GM23338 (cell line): ENCODE results near the gene SGCD. TPM values are rescaled to one million over a fixed set of nuclear protein-coding genes. Genes with fewer than 3 reads are reported as not detected.

Source experiments
- ATAC-seq: fragments of 200-7000 bp; cut with Tn5 transposase; 3 replicates; pipeline ENCODE4 v1.9.1; 2020
- DNase-seq: peaks from one replicate; pipeline ENCODE4 v3.0.0-alpha.2; 2015; ENCODE audit warnings: low spot score
- H2AFZ ChIP-seq: fragments of 200-600 bp; sonication (generic); 2 replicates; pipeline ENCODE4 v1.8.0; 2016; ENCODE audit warnings: antibody characterized with exemption, mild to moderate bottlenecking, moderate library complexity
- H3F3A ChIP-seq: fragments of 200-600 bp; sonication (generic); replicated peaks from 2 replicates; pipeline ENCODE4 v1.8.0; 2017; ENCODE audit warnings: antibody characterized with exemption, mixed run types, low read depth
- H3K27ac ChIP-seq: fragments of 200-600 bp; sonication (generic); 2 replicates; pipeline ENCODE4 v1.6.1; 2016; ENCODE audit warnings: low read depth
- H3K27me3 ChIP-seq: fragments of 200-600 bp; sonication (generic); 2 replicates; pipeline ENCODE4 v1.8.0; 2016; ENCODE audit warnings: mild to moderate bottlenecking, mixed run types, moderate library complexity; ENCODE audit not compliant: insufficient read depth
- H3K36me3 ChIP-seq: fragments of 200-600 bp; sonication (generic); 2 replicates; pipeline ENCODE4 v1.8.0; 2016; ENCODE audit warnings: mild to moderate bottlenecking; ENCODE audit not compliant: insufficient read depth
- H3K4me1 ChIP-seq: fragments of 200-600 bp; sonication (generic); 2 replicates; pipeline ENCODE4 v1.8.0; 2016; ENCODE audit warnings: mild to moderate bottlenecking, moderate library complexity; ENCODE audit not compliant: insufficient read depth
- H3K4me2 ChIP-seq: fragments of 200-600 bp; sonication (generic); 2 replicates; pipeline ENCODE4 v1.7.1; 2017; ENCODE audit warnings: mixed run types
- H3K4me3 ChIP-seq: fragments of 200-600 bp; sonication (generic); 2 replicates; pipeline ENCODE4 v1.6.1; 2016; ENCODE audit warnings: mixed run types
- H3K79me2 ChIP-seq: fragments of 200-600 bp; sonication (generic); replicated peaks from 2 replicates; pipeline ENCODE4 v1.8.0; 2017; ENCODE audit warnings: mild to moderate bottlenecking; ENCODE audit not compliant: insufficient read depth
- H3K9me2 ChIP-seq: fragments of 200-600 bp; sonication (generic); 2 replicates; pipeline ENCODE4 v1.8.0; 2017; ENCODE audit not compliant: insufficient read depth
- H4K20me1 ChIP-seq: fragments of 200-600 bp; sonication (generic); replicated peaks from 2 replicates; pipeline ENCODE4 v1.8.0; 2017; ENCODE audit warnings: mild to moderate bottlenecking; ENCODE audit not compliant: insufficient read depth
- H3K27ac Mint-ChIP-seq: 2 replicates; pipeline ENCODE4 v1.8.0; 2020; ENCODE audit warnings: inconsistent platforms, mild to moderate bottlenecking, moderate library complexity, mixed read lengths
- H3K27me3 Mint-ChIP-seq: 3 replicates; pipeline ENCODE4 v1.8.0; 2022; ENCODE audit warnings: low read depth, mild to moderate bottlenecking, moderate library complexity, mixed read lengths, inconsistent platforms; ENCODE audit not compliant: insufficient read depth, poor library complexity
- H3K36me3 Mint-ChIP-seq: 3 replicates; pipeline ENCODE4 v1.8.0; 2021; ENCODE audit warnings: low read depth, mild to moderate bottlenecking, inconsistent platforms, moderate library complexity, mixed read lengths
- H3K4me1 Mint-ChIP-seq: 3 replicates; pipeline ENCODE4 v1.8.0; 2020; ENCODE audit warnings: mild to moderate bottlenecking, inconsistent platforms, mixed read lengths
- H3K4me3 Mint-ChIP-seq: 3 replicates; pipeline ENCODE4 v1.8.0; 2021; ENCODE audit warnings: moderate library complexity, mild to moderate bottlenecking, inconsistent platforms, mixed read lengths
- H3K9me3 Mint-ChIP-seq: 3 replicates; pipeline ENCODE4 v1.8.0; 2020; ENCODE audit warnings: moderate library complexity, mild to moderate bottlenecking, inconsistent platforms, mixed read lengths
- CREB1 ChIP-seq: fragments of 250-450 bp; sonication (Bioruptor Pico); IDR thresholded peaks from 2 replicates; pipeline ENCODE4 v1.5.0; 2020; ENCODE audit warnings: low read depth, mild to moderate bottlenecking, moderate library complexity
- EZH2 ChIP-seq: fragments of 200-600 bp; sonication (generic); IDR thresholded peaks from one replicate; pipeline ENCODE4 v1.8.0; 2017; ENCODE audit warnings: antibody characterized with exemption, mild to moderate bottlenecking, low read depth; ENCODE audit not compliant: unreplicated experiment
- EZH2phosphoT487 ChIP-seq: fragments of 200-600 bp; sonication (generic); IDR thresholded peaks from one replicate; pipeline ENCODE4 v1.8.1; 2018; ENCODE audit warnings: antibody characterized with exemption; ENCODE audit not compliant: unreplicated experiment
- JUNB ChIP-seq: IDR thresholded peaks from one replicate; pipeline ENCODE4 v1.6.1; 2016; ENCODE audit warnings: antibody characterized with exemption; ENCODE audit not compliant: unreplicated experiment
- STAT1 ChIP-seq: IDR thresholded peaks from one replicate; pipeline ENCODE4 v1.6.1; 2016; ENCODE audit warnings: antibody characterized with exemption; ENCODE audit not compliant: unreplicated experiment
- ZNF114 ChIP-seq: fragments of 250-450 bp; sonication (Bioruptor Pico); IDR thresholded peaks from 2 replicates; pipeline ENCODE4 v1.5.0; 2020; ENCODE audit warnings: mild to moderate bottlenecking, moderate library complexity
- ZNF331 ChIP-seq: fragments of 250-450 bp; sonication (Bioruptor Pico); IDR thresholded peaks from 2 replicates; pipeline ENCODE4 v1.5.0; 2020; ENCODE audit warnings: low read depth, mild to moderate bottlenecking, moderate library complexity
- polyA plus RNA-seq: library from polyadenylated mRNA; unstranded; fragments of >200 nt; fragmentation: Nextera tagmentation; extraction: Ambion mirVana; gene quantifications from 2 replicates; pipeline ENCODE4 v1.2.1, GENCODE V29; 2016
- total RNA-seq: library from RNA; depleted of rRNA; stranded (reverse); fragments of >200 nt; shearing (Covaris generic); gene quantifications from 2 replicates; pipeline ENCODE4 v1.2.3, GENCODE V29; 2014
- TF ChIP-seq, protein P1 (sequence below), 2 experiments: fragments of 200-600 bp in 1 of 2; sonication (generic) in 1 of 2; conservative IDR thresholded peaks; 2 replicates each; pipeline versions ENCODE4 v1.5.1 to v1.6.1; 2016 to 2017; ENCODE audit warnings: antibody characterized with exemption in 2 of 2, low read depth in 2 of 2, mild to moderate bottlenecking in 2 of 2, moderate library complexity in 1 of 2
- TF ChIP-seq, protein P2 (sequence below): fragments of 250-450 bp; sonication (Bioruptor Pico); IDR thresholded peaks from 2 replicates; pipeline ENCODE4 v1.5.0; 2020; ENCODE audit warnings: mild to moderate bottlenecking, moderate library complexity
- TF ChIP-seq, protein P3 (sequence below): IDR thresholded peaks from one replicate; pipeline ENCODE4 v1.6.1; 2018; ENCODE audit warnings: antibody characterized with exemption; ENCODE audit not compliant: unreplicated experiment
- TF ChIP-seq, protein P4 (sequence below): IDR thresholded peaks from 2 replicates; pipeline ENCODE4 v1.6.1; 2016; ENCODE audit warnings: antibody characterized with exemption

The SGCD gene
- total and polyA plus RNA-seq, 2 experiments from 2014 or later, result 0.03 to 0.05 TPM

DNA sequence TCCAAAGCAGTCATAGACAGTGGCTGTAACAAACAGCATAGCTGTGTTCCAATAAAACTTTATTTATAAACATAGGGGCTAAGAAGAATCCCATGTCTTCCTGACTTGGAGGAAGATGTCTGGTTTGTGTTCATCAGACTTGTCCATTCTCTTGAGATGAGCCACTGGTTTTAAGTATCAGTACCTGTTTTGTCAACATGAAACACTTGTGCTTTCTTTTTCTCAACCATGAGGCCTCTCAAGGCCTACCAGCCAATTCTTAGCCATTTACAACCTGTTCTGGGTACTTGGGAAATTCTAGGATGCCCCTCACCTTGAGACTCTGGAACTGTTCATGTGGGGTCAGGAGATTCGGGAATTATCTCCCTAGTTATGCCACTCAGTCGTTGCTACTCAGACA lies 368.8 kb downstream of the SGCD start (continued):
- TF ChIP-seq, protein P1, sequence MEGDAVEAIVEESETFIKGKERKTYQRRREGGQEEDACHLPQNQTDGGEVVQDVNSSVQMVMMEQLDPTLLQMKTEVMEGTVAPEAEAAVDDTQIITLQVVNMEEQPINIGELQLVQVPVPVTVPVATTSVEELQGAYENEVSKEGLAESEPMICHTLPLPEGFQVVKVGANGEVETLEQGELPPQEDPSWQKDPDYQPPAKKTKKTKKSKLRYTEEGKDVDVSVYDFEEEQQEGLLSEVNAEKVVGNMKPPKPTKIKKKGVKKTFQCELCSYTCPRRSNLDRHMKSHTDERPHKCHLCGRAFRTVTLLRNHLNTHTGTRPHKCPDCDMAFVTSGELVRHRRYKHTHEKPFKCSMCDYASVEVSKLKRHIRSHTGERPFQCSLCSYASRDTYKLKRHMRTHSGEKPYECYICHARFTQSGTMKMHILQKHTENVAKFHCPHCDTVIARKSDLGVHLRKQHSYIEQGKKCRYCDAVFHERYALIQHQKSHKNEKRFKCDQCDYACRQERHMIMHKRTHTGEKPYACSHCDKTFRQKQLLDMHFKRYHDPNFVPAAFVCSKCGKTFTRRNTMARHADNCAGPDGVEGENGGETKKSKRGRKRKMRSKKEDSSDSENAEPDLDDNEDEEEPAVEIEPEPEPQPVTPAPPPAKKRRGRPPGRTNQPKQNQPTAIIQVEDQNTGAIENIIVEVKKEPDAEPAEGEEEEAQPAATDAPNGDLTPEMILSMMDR (conservative IDR thresholded peaks at IDR 0.05; ENCODE audit: low read depth in 2 of 2), result no peak
- no peak for TF ChIP-seq EZH2phosphoT487
- no peak for TF ChIP-seq JUNB
- no peak for TF ChIP-seq ZNF114 (CRISPR knock-in tag)
- TF ChIP-seq STAT1, result no peak
- no peak for TF ChIP-seq ZNF331 (CRISPR knock-in tag)

- Mint-ChIP-seq H3K27me3 (peaks cover 6% of the 10 kb centered on the region), H3K27ac (peak overlapping the region; percentile 54; the same call in 1 of the 2 replicates), H3K9me3 (no peaks in the 10 kb centered on the region), H3K36me3 (no peaks in the 10 kb centered on the region), H3K4me3 (no peak overlapping the region), H3K4me1 (peaks cover 11% of the 10 kb centered on the region)
- Histone ChIP-seq H2AFZ (no peak overlapping the region), H3K4me1 (peaks cover 12% of the 10 kb centered on the region; the same call in 1 of the 2 replicates), H3K4me3 (no peak overlapping the region), H3K9me2 (peaks cover 17% of the 10 kb centered on the region; the same call in 1 of the 2 replicates), H3K27ac (no peak overlapping the region), H3K79me2 (no peaks in the 10 kb centered on the region), H3F3A (no peaks in the 10 kb centered on the region), H4K20me1 (no peaks in the 10 kb centered on the region), H3K36me3 (no peaks in the 10 kb centered on the region), H3K4me2 (no peak overlapping the region), H3K27me3 (no peaks in the 10 kb centered on the region)
- ATAC-seq (no peak), DNase-seq (no peak)
- TF ChIP-seq, protein P2, sequence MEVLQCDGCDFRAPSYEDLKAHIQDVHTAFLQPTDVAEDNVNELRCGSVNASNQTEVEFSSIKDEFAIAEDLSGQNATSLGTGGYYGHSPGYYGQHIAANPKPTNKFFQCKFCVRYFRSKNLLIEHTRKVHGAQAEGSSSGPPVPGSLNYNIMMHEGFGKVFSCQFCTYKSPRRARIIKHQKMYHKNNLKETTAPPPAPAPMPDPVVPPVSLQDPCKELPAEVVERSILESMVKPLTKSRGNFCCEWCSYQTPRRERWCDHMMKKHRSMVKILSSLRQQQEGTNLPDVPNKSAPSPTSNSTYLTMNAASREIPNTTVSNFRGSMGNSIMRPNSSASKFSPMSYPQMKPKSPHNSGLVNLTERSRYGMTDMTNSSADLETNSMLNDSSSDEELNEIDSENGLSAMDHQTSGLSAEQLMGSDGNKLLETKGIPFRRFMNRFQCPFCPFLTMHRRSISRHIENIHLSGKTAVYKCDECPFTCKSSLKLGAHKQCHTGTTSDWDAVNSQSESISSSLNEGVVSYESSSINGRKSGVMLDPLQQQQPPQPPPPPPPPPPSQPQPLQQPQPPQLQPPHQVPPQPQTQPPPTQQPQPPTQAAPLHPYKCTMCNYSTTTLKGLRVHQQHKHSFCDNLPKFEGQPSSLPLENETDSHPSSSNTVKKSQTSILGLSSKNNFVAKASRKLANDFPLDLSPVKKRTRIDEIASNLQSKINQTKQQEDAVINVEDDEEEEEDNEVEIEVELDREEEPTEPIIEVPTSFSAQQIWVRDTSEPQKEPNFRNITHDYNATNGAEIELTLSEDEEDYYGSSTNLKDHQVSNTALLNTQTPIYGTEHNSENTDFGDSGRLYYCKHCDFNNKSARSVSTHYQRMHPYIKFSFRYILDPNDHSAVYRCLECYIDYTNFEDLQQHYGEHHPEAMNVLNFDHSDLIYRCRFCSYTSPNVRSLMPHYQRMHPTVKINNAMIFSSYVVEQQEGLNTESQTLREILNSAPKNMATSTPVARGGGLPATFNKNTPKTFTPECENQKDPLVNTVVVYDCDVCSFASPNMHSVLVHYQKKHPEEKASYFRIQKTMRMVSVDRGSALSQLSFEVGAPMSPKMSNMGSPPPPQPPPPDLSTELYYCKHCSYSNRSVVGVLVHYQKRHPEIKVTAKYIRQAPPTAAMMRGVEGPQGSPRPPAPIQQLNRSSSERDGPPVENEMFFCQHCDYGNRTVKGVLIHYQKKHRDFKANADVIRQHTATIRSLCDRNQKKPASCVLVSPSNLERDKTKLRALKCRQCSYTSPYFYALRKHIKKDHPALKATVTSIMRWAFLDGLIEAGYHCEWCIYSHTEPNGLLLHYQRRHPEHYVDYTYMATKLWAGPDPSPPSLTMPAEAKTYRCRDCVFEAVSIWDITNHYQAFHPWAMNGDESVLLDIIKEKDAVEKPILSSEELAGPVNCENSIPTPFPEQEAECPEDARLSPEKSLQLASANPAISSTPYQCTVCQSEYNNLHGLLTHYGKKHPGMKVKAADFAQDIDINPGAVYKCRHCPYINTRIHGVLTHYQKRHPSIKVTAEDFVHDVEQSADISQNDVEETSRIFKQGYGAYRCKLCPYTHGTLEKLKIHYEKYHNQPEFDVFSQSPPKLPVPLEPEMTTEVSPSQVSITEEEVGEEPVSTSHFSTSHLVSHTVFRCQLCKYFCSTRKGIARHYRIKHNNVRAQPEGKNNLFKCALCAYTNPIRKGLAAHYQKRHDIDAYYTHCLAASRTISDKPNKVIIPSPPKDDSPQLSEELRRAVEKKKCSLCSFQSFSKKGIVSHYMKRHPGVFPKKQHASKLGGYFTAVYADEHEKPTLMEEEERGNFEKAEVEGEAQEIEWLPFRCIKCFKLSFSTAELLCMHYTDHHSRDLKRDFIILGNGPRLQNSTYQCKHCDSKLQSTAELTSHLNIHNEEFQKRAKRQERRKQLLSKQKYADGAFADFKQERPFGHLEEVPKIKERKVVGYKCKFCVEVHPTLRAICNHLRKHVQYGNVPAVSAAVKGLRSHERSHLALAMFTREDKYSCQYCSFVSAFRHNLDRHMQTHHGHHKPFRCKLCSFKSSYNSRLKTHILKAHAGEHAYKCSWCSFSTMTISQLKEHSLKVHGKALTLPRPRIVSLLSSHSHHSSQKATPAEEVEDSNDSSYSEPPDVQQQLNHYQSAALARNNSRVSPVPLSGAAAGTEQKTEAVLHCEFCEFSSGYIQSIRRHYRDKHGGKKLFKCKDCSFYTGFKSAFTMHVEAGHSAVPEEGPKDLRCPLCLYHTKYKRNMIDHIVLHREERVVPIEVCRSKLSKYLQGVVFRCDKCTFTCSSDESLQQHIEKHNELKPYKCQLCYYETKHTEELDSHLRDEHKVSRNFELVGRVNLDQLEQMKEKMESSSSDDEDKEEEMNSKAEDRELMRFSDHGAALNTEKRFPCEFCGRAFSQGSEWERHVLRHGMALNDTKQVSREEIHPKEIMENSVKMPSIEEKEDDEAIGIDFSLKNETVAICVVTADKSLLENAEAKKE (CRISPR knock-in tag), result no peak
- TF ChIP-seq CREB1 (CRISPR knock-in tag) (no peak), EZH2 (no peak), EZH2phosphoT487 (no peak), STAT1 (no peak), ZNF114 (CRISPR knock-in tag) (no peak)
- TF ChIP-seq, protein P3, sequence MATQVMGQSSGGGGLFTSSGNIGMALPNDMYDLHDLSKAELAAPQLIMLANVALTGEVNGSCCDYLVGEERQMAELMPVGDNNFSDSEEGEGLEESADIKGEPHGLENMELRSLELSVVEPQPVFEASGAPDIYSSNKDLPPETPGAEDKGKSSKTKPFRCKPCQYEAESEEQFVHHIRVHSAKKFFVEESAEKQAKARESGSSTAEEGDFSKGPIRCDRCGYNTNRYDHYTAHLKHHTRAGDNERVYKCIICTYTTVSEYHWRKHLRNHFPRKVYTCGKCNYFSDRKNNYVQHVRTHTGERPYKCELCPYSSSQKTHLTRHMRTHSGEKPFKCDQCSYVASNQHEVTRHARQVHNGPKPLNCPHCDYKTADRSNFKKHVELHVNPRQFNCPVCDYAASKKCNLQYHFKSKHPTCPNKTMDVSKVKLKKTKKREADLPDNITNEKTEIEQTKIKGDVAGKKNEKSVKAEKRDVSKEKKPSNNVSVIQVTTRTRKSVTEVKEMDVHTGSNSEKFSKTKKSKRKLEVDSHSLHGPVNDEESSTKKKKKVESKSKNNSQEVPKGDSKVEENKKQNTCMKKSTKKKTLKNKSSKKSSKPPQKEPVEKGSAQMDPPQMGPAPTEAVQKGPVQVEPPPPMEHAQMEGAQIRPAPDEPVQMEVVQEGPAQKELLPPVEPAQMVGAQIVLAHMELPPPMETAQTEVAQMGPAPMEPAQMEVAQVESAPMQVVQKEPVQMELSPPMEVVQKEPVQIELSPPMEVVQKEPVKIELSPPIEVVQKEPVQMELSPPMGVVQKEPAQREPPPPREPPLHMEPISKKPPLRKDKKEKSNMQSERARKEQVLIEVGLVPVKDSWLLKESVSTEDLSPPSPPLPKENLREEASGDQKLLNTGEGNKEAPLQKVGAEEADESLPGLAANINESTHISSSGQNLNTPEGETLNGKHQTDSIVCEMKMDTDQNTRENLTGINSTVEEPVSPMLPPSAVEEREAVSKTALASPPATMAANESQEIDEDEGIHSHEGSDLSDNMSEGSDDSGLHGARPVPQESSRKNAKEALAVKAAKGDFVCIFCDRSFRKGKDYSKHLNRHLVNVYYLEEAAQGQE, result no peak
- TF ChIP-seq, protein P4, sequence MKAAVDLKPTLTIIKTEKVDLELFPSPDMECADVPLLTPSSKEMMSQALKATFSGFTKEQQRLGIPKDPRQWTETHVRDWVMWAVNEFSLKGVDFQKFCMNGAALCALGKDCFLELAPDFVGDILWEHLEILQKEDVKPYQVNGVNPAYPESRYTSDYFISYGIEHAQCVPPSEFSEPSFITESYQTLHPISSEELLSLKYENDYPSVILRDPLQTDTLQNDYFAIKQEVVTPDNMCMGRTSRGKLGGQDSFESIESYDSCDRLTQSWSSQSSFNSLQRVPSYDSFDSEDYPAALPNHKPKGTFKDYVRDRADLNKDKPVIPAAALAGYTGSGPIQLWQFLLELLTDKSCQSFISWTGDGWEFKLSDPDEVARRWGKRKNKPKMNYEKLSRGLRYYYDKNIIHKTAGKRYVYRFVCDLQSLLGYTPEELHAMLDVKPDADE, result no peak
These were observed 371.4 kb downstream of the SGCD start for GRCh38 chr5:156698323-156698722.
